ENCODE results near the gene ERRFI1. TPM values are rescaled to one million over a fixed set of nuclear protein-coding genes. Genes with fewer than 3 reads are reported as not detected.
A peak's percentile ranks its signal among the peaks of the same experiment; 100 is the strongest.

ERRFI1 gene
- total RNA-seq, 1 experiment from 2014 or later = 8.6 TPM

DNA sequence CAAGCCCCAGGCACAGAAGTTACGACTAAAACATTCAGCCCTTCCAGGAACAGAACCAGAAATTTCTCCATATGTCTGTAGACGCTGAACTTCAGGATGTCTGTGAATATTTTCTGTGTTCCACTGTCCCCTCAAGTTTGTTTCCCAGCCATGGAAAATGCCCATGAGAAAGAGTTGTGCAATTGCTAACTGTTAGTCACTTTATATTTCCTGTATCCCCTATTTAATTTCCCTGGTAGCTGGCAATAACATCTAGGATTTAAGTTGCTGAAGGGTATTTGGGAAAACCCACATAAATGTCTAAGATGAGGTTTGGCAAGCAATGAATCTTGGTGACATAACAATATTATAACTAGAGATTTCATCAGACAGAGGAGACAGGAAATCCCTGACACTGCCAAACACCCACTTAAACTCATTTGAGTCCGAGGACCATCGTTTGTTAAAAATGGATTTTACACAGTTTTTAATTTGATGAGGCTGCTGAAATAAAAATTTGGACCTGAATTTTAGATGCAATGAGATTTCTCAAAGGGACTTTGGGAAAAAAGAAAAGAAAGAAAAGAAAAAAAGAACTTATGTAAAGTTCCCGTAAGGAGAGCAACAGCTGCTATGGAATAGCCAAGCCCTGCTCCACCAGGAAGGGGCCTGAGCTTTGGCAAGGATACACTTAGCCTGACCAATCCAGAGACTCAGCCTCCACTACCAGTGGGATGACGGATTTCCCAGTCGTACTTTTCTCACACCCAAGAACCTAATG lies 21.8 kb upstream of the ERRFI1 start:
- in situ Hi-C loops (cut with HindIII; ENCODE audit: low pct_unique_long_range_greater_than_20kb, low sequenced_read_pairs) = no loop called here
- peak; percentile 16 for DNase-seq (ENCODE audit: low read depth, low spot score)

DNA sequence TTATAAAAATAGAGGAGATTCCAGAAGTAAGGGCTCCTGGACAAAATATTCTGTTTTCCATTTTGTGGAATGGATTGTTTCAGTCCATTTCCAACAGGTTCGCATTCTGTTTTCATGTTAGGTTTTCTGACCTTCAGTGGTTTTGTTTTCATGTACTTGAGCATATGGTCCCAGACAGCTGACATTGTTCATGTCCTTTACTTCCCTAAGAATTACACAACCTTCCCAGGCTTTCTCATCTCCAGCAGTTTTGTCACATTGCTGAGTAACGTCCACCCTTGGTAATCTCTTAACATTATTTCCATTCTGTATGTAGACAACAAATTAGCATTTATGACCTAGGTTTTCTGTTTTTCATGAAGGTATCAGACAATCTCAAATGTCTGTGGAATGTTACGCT lies 21.0 kb upstream of the ERRFI1 start:
- no peak for DNase-seq (ENCODE audit: low read depth, low spot score)

DNA sequence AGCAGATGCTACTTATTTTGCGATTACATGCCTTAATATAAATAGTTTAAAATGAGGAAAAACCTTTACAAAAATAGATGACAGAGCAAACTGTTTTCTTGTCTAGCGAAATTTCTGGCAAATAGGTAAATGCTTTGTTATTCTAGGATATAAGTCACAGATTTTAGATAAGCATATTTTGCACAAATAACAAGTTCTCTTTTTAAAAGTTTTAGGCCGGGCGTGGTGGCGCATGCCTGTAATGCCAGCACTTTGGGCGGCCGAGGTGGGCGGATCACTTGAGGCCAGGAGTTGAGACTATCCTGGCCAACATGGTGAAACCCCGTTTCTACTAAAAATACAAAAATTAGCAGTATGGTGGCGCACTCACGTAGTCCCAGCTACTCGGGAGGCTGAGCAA lies 20.3 kb upstream of the ERRFI1 start:
- in situ Hi-C loops (cut with HindIII; ENCODE audit: low pct_unique_long_range_greater_than_20kb, low sequenced_read_pairs) = no loop called here

More for the DNA sequence above, 21.0 kb upstream of the ERRFI1 start:
- in situ Hi-C loops (cut with HindIII; ENCODE audit: low pct_unique_long_range_greater_than_20kb, low sequenced_read_pairs) = no loop called here

DNA sequence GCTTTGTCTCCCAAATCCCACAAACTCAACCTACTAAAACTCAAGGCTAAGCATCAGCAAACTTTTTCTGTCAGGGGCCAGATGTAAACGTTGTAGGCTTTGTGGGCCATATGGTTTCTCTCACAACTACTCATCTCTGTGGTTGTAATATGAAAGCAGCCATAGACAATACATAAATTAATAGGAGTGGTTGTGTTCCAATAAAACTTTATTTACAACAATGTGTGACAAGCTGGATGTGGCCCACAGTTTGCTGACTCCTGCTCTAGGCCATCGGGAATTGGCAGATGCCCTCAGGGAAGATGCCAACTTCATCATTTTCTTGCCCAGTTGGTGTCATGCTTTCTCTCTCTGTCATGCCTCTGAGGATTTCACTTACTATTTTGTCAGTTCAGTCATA lies 17.5 kb upstream of the ERRFI1 start:
- in situ Hi-C loops (cut with HindIII; ENCODE audit: low pct_unique_long_range_greater_than_20kb, low sequenced_read_pairs) = no loop called here
- no peak for DNase-seq (ENCODE audit: low read depth, low spot score)

More for the DNA sequence above, 20.3 kb upstream of the ERRFI1 start:
- no peak for DNase-seq (ENCODE audit: low read depth, low spot score)

DNA sequence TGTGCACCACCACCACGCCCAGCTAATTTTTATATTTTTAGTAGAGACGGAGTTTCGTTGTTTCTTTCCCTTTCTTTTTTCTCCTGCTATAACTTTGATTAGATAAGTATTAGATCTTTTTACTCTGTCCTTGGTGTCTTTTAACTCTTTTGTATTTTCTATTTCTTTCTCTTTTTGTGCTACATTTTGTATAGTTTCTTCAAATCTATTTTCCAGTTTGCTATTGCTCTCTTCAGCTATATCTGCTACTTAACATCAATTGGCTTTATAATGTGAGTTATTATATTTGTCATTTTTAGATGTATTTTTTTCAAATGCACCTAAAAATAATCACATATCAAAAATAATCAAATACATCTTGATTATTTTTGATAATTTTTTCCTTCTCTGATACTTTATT lies 16.0 kb upstream of the ERRFI1 start:
- DNase-seq (ENCODE audit: low read depth, low spot score) = no peak
- in situ Hi-C loops (cut with HindIII; ENCODE audit: low pct_unique_long_range_greater_than_20kb, low sequenced_read_pairs) = no loop called here

DNA sequence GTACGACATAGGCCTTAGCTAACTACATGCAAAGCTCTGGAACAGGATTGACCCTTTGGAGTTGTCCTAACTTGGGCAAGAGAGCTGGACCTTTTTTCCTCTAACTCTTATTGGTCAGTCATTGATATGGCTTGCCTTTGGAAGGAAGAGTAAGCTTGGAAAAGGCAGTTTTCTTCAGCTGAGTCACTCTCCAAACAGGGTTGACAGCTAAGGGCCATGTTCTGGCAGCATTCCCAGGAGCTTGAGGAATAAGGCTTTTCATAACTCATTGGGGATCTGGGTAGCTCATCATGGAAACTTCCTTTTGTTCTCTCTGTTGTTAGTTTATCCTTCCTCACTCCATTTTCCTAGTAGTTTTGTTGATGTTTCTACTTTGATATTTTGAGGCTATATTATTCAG lies 14.5 kb upstream of the ERRFI1 start:
- in situ Hi-C loops (cut with HindIII; ENCODE audit: low pct_unique_long_range_greater_than_20kb, low sequenced_read_pairs) = no loop called here
- DNase-seq (ENCODE audit: low read depth, low spot score) = peak; percentile 63

DNA sequence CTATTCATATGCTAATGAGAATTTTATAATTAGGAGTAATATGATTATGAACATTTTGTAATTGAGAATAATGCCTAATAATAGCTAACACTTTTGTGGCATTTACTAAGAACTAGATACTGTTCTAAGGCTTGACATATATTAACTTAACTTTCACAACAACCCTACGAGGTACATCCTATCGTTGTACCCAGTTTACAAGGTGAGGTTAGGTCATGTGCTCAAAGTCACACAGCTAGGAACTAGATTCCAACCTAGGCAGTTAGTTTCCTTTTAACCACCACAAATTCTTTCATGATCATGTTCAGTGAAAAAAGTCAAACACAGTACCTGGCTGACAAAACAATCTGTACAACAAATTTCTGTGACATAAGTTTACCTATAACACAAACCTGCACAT lies 13.0 kb upstream of the ERRFI1 start:
- in situ Hi-C loops (cut with HindIII; ENCODE audit: low pct_unique_long_range_greater_than_20kb, low sequenced_read_pairs) = no loop called here
- DNase-seq (ENCODE audit: low read depth, low spot score) = no peak

DNA sequence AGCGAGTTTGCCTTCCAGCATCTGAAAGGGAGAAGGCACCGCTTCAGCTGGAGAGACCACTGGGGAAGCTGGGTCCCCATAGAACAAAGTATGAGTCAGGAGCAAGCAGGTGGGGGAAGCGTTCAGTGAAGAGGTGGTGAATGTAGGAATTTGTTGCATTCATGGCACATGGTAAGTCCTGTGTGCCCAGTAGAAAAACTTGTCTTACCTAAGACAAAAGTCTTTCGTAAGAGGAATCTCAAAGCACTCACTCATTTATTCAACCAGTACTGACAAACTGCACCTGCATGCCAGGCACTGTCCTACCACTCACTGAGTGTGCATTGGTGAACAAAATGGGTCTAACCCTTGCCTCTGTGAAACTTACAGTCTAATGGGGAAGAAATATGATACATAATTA lies 9.2 kb upstream of the ERRFI1 start:
- DNase-seq (ENCODE audit: low read depth, low spot score) = no peak
- in situ Hi-C loops (cut with HindIII; ENCODE audit: low pct_unique_long_range_greater_than_20kb, low sequenced_read_pairs) = no loop called here

DNA sequence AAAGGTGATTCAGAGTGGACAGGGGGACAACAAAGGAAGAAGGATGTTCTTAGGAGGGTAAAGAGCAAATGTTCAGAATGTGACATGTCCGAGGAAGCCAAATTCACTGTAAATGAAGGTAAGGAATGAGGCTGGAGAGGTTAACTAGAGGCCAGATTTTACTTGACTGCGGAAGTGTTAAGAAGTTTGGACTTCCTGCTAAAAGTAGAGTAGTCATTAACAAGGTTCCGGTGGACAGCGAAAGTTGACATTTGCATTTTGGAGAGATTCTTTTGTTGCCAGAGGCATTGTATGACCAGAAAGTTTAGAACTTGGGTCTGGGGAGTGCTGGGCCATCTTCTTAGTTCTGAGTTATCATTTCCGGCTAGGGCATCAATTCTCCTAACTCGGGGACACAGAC lies 7.2 kb upstream of the ERRFI1 start:
- DNase-seq (ENCODE audit: low read depth, low spot score) = no peak
- in situ Hi-C loops (cut with HindIII; ENCODE audit: low pct_unique_long_range_greater_than_20kb, low sequenced_read_pairs) = no loop called here

DNA sequence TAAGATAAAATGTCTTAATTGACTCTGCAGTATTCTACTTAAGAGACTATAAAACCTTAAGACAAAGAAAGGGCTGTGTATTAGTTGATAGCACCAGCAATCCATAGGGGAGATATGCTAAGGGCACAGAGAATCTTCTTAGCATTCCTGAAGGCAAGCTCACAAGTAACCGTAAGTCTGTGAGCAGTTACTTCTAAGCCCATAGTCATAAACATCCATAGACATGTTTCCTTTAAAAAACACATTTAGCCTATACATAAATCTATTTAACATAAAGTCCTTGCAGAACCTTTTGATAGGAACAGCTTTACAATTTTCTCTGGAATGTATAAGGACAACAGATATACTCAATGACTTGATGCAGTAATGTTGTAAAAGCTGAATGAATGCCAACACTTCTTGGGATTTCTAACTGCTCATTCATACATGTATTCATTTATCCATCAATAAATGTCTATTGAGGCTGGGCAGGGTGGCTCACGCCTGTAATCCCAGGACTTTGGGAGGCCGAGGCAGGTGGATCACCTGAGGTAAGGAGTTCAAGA lies 6.3 kb upstream of the ERRFI1 start:
- DNase-seq (ENCODE audit: low read depth, low spot score) = no peak
- in situ Hi-C loops (cut with HindIII; ENCODE audit: low pct_unique_long_range_greater_than_20kb, low sequenced_read_pairs) = no loop called here

DNA sequence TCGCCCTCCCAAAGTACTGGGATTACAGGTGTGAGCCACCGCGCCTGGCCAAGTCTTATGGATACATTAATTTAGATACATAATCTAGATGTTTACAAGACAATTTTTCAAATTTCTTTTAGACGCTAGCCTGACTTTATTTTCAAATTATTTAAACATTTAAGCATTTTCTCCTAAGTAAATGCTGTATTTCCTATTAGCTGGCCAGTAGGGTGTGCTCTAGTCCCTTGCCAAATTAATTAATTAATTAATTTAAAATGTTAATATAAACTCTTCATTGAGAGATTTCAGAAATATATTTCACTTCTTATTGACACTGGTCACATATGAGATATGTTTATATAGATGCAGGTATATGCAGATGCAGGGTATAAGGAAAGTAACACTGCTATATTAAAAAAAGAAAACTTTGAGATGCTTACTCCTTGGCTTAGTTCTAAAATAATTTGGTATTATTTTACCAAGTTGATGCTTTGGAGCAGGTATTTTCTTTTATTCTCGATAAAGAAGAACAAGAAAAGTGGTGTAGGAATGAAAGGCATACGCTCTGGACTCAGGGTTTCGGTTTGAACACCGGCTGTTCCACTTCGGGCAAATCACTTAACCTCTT lies 5.2 kb upstream of the ERRFI1 start:
- in situ Hi-C loops (cut with HindIII; ENCODE audit: low pct_unique_long_range_greater_than_20kb, low sequenced_read_pairs) = no loop called here
- DNase-seq (ENCODE audit: low read depth, low spot score) = peak; percentile 37

DNA sequence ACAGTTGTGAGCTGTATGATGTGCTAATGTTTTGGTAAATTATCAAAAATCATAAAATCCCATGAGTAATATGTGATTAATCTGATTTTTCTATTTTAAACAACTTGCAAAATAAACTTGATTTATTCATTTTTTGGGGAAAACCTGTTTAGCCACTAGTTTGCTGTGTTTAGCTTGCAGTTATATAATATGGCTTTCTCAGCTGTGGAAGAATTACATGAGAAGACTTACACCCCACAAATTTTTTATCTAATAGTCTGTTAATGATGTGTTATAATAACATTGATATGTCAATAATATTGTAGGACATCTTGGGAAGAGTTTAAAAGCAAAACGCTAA lies 2.4 kb upstream of the ERRFI1 start:
- in situ Hi-C loops (cut with HindIII; ENCODE audit: low pct_unique_long_range_greater_than_20kb, low sequenced_read_pairs) = no loop called here
- DNase-seq (ENCODE audit: low read depth, low spot score) = no peak

DNA sequence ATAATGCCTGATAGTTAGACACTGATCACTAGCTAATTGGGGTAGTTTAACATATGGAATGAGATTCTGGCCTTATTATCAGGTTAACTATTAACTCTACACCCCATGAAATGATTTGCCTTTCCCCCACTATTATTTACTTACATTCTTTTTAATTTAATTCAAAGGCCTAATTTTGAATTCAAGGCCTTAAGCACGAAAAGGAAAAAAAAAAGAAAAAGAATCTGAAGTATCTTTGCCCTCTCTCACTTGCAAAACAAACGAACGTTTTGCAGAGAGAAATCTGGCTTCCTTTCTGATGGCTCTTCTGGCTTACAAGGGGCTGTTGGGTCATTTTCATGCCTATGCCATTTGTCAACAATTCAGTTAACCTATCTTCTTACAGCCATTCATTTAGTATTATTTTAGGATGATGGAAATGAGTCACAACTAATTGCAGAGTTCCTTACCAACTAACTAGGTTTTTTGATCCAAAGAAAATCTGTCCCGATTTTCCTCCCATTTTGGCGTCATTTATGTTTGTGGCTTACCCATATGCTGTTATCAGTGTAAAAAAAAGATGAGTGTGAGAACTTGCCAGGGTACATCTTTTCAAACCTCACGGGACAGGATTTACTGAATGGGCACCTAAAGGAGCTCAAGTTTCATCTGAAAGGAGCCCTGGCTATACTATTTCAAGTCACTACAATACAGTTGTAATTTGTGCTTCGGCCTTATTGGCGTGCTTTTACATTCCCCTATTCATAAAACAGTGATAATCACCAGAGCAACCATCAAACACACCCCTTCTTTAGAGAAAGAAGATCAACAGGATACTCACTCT lies 1.9 kb upstream of the ERRFI1 start:
- in situ Hi-C loops (cut with HindIII; ENCODE audit: low pct_unique_long_range_greater_than_20kb, low sequenced_read_pairs) = no loop called here
- no peak for DNase-seq (ENCODE audit: low read depth, low spot score)

DNA sequence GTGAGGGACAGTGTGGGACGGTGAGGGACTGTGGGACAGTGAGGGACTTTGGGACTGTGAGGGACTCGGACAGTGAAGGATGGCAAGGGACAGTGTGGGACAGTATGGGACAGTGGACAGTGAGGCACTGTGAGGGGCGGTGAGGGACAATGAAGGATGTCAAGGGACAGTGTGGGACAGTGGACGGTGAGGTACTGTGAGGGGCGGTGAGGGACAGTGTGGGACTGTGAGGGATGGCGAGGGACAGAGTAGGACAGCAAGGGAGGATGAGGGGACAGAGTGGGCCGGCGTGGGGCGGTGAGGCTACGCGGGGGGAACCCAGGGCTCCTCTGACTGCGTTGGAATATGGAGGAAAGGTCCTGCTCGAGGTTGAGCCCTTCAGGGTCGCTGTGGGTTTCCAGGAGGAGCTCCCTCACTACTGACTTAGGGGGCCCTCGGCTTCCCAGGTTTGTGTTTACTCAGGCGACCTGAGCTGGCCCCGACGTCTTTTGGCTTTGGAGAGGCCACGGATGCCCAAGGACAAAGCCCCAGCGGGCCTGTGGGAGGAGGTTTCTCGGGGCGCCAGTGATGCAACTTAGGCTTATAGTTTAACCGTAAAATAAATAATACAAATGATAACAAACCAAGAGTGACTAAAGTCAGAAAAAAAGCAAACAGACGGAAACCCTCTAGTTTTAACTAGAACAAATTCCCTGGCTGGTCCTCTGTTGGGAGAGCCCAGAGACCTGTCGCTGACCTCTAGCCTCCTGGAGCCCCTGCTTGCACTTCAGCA lies 1.1 kb upstream of the ERRFI1 start:
- no peak for DNase-seq (ENCODE audit: low read depth, low spot score)
- in situ Hi-C loops (cut with HindIII; ENCODE audit: low pct_unique_long_range_greater_than_20kb, low sequenced_read_pairs) = no loop called here

DNA sequence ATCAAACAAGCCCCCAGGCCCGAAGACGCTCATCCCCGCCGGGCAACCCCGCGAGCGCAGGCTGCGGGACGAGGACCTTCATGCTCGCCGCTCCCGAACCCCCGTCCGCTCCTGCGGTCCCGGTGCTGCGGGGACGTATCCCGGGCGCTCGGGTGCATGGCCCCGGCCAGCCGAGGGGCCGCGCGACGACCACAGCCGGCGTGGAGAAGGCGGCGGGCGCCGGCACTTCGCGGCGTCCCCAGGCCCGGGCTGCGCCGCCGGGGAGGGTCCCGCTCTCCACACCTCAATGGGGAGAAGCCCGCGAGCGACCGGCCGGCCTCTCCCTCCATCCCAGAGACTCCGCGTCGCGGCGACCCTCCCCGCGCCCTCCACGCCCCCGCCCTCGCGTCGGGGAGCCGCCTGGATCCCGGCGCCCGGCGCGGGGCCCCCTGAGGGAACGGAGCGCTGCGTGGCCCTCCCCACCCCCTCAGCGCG lies 401 bp downstream of the ERRFI1 start:
- in situ Hi-C loops (cut with HindIII; ENCODE audit: low pct_unique_long_range_greater_than_20kb, low sequenced_read_pairs) = no loop called here
- no peak for DNase-seq (ENCODE audit: low read depth, low spot score)

DNA sequence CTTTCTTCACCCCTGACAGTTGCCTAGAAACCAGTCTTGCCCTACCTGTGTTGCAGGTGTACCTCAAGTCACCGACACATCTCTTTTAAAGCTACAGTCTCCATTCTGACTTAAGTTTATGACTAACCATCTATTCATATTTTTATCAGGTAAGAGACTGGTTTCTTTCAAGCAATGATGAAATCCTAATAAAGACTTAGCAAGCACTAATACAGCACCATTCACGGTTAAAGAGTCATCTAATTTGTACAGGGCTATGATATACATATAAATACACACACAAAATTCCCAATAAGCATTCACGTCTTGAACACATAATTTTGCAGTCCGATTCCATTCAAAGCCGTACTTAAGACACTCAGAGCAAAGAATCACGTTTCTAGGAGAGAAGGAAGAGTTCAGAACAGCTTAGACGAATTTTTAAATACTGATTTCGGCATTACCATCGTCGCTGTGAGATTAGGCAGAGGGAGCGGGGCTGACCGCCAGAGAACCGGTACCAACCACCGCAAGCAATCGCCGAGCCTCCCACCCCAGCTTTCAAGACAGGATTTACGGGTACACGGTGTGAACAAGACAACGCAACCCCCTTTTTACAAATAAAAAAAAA lies 943 bp downstream of the ERRFI1 start:
- no peak for DNase-seq (ENCODE audit: low read depth, low spot score)
- in situ Hi-C loops (cut with HindIII; ENCODE audit: low pct_unique_long_range_greater_than_20kb, low sequenced_read_pairs) = no loop called here

DNA sequence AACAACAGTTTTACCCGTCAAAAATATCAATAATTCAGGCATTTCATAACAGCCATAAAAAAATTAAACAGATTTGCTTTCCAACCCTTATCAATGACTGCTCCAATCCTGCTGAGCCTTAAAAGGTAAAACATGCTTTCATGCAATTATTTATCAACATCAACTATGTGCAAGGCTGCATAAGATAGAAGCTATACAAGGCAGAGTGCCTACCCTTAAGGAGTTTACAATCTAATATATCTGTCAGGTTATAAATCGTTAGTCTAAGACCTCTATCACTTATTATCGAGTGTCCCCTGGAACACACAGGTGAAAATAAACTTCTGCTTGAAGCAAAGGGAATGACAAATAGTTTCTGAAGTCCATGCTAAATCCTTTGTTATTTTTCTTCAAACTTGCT lies 1.8 kb downstream of the ERRFI1 start:
- no peak for DNase-seq (ENCODE audit: low read depth, low spot score)
- in situ Hi-C loops (cut with HindIII; ENCODE audit: low pct_unique_long_range_greater_than_20kb, low sequenced_read_pairs) = loop anchor here (25.0 kb wide), 1 partner anchor 288 kb away; the partner anchor contains the start of gene SLC45A1
